Activated T-helper 17 cell treated with anti-CD3 and anti-CD28 coated beads, Interleukin-2, amount 50 U/mL, for 72 hours (primary cell): Measurements from ENCODE around the gene SERPINE1. TPM values are rescaled to one million over a fixed set of nuclear protein-coding genes. Genes with fewer than 3 reads are reported as not detected.

Source experiments
- ATAC-seq: fragments of 150-1000 bp; cut with Tn5 transposase; replicated peaks from 2 replicates; pipeline ENCODE4 v1.10.0; 2021; ENCODE audit warnings: mild to moderate bottlenecking, moderate library complexity
- H3K27ac Mint-ChIP-seq: one replicate; pipeline ENCODE4 v1.8.0; 2022; ENCODE audit warnings: mixed read lengths
- H3K27me3 Mint-ChIP-seq: one replicate; pipeline ENCODE4 v1.8.0; 2022; ENCODE audit warnings: mixed read lengths
- H3K36me3 Mint-ChIP-seq: one replicate; pipeline ENCODE4 v1.8.0; 2022; ENCODE audit warnings: low read depth, mild to moderate bottlenecking, mixed read lengths
- H3K4me1 Mint-ChIP-seq: one replicate; pipeline ENCODE4 v1.8.0; 2022; ENCODE audit warnings: mixed read lengths
- H3K4me3 Mint-ChIP-seq: one replicate; pipeline ENCODE4 v1.8.0; 2022; ENCODE audit warnings: mild to moderate bottlenecking, mixed read lengths
- H3K9me3 Mint-ChIP-seq: one replicate; pipeline ENCODE4 v1.8.0; 2022; ENCODE audit warnings: mixed read lengths
- total RNA-seq, 2 donors: library from RNA; stranded (reverse); gene quantifications; one replicate each; pipeline ENCODE4 v1.2.3, GENCODE V29; 2022

SERPINE1 gene
- total RNA-seq, 2 donors from 2014 or later = 0.30 to 4.5 TPM

DNA sequence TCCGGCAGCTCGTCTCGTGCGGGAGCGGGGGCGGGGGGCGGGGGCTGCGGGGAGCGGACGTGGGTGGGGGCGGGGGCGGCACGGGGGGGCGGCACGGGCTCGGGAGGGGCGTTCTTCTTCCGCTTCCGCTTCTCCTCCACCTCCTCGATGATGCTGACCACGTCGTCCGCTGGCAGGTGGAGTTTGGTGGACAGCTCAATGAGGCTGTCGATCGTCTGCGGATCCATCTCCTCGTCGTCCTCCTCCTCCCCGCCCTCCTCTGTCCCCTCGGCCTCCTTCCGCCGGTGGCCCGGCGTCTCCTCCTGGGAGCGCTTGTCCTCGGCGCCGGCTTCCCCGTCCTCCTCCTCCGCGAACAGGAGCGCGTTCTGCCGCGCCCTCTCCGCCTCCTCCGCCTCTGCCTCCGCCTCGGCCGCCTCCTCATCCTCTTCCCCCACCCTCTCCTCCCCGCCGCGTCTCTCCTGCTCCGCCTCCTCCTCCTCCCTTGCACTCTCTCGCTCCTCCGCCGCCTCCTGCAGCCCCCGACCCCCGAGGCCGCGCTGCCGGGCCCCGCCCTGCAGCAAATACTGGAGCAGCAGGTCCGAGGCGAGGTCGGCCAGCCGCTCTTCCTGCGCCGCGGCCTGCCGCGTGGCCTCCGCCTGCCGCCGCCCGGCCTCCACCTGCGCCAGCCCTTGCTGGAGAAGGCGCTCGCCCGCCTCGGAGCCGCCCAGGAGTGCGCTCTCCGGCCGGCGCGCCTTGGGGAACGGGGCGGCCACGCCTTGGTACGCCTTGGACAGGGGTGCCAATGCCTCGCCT lies 36.6 kb downstream of the SERPINE1 start:
- H3K9me3 Mint-ChIP-seq = no peaks in the 10 kb centered on the region
- no peak overlapping the region for H3K27ac Mint-ChIP-seq
- peaks cover 23% of the 10 kb centered on the region for H3K4me1 Mint-ChIP-seq
- H3K27me3 Mint-ChIP-seq = peaks cover 29% of the 10 kb centered on the region
- peaks cover 50% of the 10 kb centered on the region for H3K36me3 Mint-ChIP-seq
- ATAC-seq = peak; percentile 3
- H3K4me3 Mint-ChIP-seq = peak overlapping the region; percentile 65

DNA sequence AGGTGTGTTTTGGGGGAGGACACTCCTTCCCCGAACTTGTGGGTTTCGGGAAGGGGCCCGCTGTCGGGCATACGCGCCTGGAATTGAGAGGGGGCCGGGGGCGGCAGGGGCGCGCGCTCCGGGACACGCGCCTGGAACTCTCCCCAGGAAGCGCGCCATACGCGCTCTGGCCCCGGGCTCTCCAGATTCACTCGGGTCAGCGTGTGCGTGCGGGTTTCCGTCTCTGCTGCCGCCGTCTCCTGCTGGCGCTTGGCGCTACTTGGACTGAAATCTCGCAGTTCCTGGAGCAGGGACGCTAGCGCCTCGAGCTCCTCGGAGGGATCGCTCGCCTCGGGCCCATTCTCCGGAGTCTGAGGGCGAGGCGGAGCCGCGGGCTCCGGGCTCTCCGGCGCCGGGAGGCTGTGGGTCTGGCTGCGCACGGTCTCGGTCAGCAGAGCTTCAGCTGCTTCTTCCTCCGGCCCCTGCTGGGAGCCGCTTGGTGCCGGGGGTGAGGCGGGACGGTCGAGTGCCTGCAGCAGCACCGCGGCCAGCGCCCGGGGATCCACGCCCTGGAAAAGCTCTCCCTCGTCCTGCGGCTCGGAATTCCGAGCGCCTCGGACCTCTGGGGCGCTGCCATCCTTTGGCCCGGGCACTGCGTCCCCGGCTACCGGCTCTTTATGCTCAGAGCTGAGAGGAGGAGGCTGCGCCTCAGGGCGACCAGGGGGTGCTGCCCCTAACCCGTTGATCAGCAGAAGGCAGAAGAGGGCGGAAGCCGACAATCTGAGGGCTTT lies 37.4 kb downstream of the SERPINE1 start:
- Mint-ChIP-seq H3K4me3 (peak overlapping the region; percentile 91), H3K9me3 (no peaks in the 10 kb centered on the region), H3K27me3 (peaks cover 34% of the 10 kb centered on the region), H3K4me1 (peaks cover 28% of the 10 kb centered on the region), H3K36me3 (peaks cover 42% of the 10 kb centered on the region), H3K27ac (no peak overlapping the region)
- ATAC-seq = no peak

DNA sequence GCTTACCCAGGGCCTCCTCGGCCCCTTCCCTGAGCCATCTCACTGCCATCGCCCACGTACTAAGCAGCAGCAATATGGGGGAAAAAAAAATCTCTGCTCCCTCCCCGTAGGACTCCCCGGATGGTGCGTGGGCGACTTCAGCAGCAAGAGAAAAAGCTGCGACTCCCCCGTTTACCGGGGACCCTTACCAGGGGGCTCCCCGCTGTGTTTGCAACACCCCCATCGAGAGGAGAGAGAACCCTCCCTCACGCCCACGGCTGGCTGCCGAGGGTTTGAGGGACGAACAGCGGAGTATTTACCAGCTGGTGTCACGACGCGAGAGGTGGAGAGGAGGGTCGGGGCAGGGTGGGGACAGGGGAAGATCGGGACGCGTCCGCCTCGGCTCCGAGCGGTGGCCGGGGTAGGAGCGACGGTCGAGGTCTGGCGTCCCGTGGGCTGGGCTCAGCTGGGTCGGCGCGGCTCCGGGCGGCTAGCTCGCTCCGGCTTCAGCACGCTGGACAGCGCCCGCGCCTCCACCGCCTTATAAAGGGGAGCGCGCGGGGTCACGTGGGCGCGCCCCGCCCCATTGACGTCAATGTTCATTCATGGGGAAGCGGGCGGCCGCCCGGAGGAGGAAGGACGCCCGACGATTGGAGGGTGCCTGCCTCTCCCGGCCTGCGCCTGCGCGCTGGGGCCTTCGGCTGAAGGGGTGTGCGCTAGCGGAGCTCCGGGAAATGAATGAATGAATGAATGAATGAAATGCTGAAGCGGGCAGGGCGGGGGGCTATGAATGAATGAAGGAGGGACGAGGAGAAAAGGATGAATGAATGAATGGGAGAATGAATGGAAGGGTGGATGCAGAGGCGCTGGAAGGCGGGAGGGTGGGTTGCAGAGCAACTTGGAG lies 38.4 kb downstream of the SERPINE1 start, which contains the start of gene VGF:
TSS of gene VGF (minus strand) at position 495 of the 883 bp plus-strand sequence. CDS start 726 bp downstream, outside the sequence.
- Mint-ChIP-seq H3K4me3 (peak within 1 kb of the TSS; percentile 91), H3K27ac (peak within 1 kb of the TSS; percentile 38), H3K27me3 (peaks cover 40% of the 10 kb centered on the region), H3K4me1 (peaks cover 35% of the 10 kb centered on the region), H3K9me3 (no peaks in the 10 kb centered on the region), H3K36me3 (peaks cover 31% of the 10 kb centered on the region)
- peak; percentile 92 for ATAC-seq

DNA sequence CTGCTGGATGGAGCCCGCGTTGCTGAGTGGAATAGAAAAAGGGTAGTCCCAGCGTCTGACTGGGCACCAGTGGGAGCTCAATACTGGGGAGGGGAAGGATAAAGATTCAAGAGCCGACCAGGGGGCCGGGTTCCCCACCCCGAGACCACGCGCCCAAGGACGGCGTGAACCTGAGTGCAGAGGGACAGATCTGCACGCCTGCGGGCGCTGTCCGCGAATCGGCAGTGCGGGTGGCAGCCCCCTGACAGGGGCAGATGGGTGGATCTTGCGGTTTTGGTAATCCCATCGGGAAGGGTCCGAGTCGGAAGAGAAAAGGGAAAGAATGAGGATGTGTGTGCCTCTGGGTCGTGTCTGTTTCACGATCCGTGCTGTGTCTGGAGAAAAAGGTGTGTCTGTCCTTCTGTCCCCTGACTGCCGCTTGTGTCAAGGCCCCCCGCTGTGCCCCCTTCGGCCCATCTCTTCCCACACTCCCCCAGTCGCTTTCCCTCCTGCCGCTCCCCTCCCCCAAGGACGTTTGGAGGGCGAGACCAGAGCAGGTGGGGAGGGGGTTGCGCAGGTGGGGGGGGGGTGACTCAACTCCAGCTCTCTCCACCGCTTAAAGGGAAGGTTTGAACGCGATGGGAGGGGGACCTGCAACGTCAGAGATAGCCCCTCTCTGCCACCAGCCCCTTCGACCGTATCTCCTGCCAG lies 39.2 kb downstream of the SERPINE1 start:
- H3K36me3 Mint-ChIP-seq = peaks cover 23% of the 10 kb centered on the region
- no peak for ATAC-seq

DNA sequence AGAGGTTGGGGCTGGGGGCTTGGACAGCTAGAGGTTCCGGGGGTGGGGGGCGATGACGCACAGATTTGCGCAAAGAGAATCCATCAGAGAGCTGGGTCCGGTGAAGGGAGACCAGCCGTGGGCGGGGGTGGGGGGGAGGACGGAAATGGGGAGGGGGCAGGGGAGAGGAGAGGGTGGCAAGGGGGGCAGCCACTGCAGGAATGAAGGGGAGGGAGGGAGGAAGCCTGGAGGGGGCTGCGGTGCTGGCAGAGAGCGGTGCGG lies 39.7 kb downstream of the SERPINE1 start:
- Mint-ChIP-seq H3K4me3 (peak overlapping the region; percentile 91), H3K27me3 (peaks cover 48% of the 10 kb centered on the region), H3K9me3 (no peaks in the 10 kb centered on the region), H3K4me1 (peaks cover 46% of the 10 kb centered on the region), H3K36me3 (peaks cover 19% of the 10 kb centered on the region), H3K27ac (no peak overlapping the region)
- ATAC-seq = no peak

More for the DNA sequence above, 39.2 kb downstream of the SERPINE1 start:
- H3K4me3 Mint-ChIP-seq = peak overlapping the region; percentile 91
- H3K27me3 Mint-ChIP-seq = peaks cover 48% of the 10 kb centered on the region
- peaks cover 42% of the 10 kb centered on the region for H3K4me1 Mint-ChIP-seq
- H3K9me3 Mint-ChIP-seq = no peaks in the 10 kb centered on the region
- H3K27ac Mint-ChIP-seq = peak overlapping the region; percentile 38

DNA sequence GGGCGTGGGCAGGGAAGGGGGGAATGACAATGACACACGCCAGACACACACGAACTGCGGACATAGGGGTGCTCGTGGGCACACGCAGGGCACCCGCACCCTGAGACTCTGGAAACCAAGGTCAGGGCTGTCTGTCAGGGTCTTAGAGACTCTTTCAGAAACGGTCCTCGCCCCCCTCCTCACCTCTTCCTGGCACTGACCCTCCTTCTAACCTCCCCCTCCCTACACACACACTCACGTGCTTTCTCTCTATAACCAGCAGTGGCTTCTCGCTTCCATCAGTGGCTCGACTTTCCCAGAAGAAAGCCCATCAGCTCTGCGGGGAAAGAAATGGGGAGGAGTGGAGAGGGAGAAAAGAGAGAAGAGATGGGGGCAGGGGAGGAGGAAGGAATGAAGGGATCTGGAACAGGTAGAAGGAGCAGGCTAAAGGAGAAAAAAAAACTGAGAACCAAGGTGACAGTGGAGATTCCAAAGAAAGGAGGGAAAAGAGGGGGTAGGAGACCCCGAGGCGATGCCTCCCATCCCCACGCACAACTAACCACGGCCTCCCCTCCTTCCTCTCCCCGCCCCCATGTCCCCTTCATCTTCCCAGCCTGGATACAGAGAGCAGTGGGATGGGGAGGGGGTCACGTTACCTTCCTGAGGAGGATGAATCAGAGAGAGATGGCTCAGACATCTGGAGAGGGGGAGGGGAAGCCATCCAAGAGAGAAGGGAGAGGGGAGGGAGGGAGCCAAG lies 40.2 kb downstream of the SERPINE1 start:
- Mint-ChIP-seq H3K36me3 (peaks cover 16% of the 10 kb centered on the region), H3K27me3 (peaks cover 52% of the 10 kb centered on the region), H3K4me3 (peak overlapping the region; percentile 91), H3K4me1 (peaks cover 50% of the 10 kb centered on the region), H3K27ac (no peak overlapping the region), H3K9me3 (no peaks in the 10 kb centered on the region)
- no peak for ATAC-seq

DNA sequence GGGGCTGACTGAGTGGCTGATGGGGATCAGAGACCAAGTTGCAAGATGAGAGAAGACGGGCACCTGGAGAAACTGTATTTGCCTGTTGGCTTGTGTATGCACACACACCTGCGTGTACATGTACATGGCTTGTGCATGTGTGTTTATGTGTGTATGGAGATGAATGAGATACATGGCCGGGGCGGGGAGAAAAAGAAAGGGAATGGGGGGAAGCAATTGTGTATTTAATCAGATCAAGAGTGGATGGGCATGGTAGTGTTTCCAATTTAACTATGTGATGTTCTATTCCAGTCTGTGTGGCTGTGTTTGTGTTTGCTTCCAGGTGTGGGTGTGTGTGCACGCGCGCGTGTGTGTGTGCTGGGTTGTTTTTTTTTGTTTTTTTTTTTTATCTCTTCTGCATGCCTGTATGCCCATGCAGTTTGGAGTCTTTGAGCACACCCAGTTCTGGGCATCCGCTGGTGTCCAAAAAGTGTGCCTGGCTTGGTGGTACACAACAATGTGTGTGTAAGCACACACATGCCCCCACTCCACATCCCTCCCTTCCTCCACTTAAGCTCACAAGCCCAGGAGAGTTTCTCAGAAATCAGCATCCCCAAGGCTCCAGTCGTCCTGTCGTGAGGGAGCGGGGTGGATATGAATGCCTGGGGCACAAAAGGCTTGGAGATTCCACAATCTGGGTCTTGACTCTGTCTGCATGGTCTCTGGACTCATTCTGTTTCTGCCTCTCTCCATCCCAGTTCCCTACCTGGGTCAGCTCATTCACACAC lies 40.9 kb downstream of the SERPINE1 start:
- Mint-ChIP-seq H3K27ac (no peak overlapping the region), H3K36me3 (peaks cover 11% of the 10 kb centered on the region), H3K27me3 (peaks cover 54% of the 10 kb centered on the region), H3K9me3 (no peaks in the 10 kb centered on the region), H3K4me3 (peak overlapping the region; percentile 91), H3K4me1 (peaks cover 50% of the 10 kb centered on the region)
- no peak for ATAC-seq

DNA sequence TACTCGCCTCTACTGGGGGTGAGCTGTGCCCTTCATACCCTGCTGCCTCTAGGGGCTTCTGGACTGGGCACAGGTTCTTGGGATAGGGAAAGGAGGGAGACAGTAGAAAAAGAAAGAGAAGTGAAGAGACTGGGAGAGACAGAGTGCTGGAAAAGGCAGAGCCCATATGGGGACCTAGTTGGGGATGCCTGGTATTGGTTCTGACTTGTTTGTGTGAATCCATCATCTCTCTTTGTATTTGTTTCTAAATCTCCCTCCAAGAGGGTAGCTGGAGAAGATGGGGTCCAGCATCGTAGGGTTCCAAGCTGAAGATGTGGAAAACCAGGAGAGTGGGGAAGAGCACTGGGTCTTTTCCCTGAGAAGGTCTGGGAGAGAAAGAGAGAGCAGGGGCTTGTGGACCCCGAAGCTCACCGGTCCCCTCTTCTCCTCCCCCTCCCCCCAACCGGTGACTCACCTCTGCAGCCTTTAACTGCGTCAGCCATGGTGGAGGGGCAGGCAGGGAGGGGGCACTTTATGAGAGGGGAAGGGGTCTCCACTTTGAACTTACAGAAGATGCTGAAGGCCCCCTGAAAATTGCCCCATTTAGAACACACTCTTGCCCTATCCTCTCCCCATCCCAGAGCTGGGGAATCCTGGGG lies 41.6 kb downstream of the SERPINE1 start:
- H3K4me1 Mint-ChIP-seq = peaks cover 50% of the 10 kb centered on the region
- H3K36me3 Mint-ChIP-seq = peaks cover 11% of the 10 kb centered on the region
- no peak for ATAC-seq
- no peaks in the 10 kb centered on the region for H3K9me3 Mint-ChIP-seq
- peak overlapping the region; percentile 54 for H3K4me3 Mint-ChIP-seq
- peaks cover 56% of the 10 kb centered on the region for H3K27me3 Mint-ChIP-seq
- H3K27ac Mint-ChIP-seq = no peak overlapping the region

DNA sequence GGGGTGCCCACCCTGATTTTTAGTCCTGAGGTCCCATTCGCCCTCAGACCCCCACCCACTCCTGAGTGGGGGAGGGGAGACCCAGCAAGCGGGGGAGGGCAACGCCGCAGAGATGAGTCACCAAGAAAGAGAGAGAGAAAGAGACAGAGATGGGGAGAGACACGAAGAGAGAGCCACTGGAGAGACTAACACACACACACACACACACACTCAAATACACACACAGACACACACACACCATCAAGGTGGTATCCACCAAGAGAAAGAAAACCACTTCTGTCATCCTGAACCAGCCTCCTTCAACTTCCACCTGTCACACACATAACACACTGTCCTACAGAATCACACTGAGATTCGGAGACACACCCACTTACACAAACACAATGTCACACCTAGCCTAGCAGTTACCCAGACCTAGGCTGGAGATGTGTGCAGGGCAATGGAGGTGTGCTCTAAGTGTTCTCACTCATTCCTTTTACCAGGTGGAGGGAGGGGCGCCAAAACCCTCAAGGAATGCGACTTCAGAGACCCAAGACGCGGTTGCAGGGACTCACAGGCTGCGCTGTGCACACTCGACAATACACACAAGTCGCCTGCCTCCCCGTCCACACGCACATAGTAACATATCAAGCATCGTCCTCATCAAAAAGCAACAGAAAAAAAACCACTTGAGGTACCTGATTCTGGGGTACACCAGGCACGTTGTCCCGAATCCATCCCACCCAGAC lies 42.4 kb downstream of the SERPINE1 start:
- Mint-ChIP-seq H3K27me3 (peaks cover 61% of the 10 kb centered on the region), H3K27ac (peak overlapping the region; percentile 1), H3K9me3 (no peaks in the 10 kb centered on the region), H3K4me1 (peaks cover 54% of the 10 kb centered on the region), H3K36me3 (peaks cover 11% of the 10 kb centered on the region), H3K4me3 (peak overlapping the region; percentile 54)
- no peak for ATAC-seq

DNA sequence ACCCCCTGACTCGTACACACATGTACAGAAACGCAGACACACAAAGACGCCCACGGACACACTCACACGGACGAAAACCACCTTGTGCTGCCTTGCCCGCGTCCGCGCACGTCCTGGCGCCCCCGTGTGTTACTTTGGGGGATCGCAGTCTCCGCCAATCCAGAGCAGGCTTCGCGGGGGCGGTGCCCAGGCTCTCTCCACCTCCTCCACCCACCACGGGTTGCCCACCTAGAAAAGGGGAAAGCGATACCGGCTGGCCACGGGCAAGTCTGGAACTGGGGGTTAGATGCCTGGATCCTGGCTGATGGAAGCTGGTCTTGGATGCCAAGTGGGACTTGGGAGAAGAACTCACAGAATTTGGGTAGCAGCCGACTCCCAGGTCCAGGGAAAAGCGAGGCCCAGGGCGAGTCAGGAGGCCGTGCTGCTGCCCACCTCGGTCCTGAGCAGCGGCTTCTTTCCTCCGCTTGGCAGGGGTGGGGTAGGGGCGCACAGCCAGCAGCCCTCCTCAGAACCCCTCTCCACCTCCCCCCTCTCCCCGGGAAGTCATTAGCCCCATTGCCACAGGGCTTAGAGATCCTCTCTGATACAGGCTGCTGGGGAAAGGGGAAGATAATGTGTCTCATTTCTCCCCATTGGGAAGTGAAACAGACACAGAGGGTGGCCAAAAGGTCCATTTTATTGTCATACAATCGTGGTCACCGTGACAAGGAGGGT lies 43.1 kb downstream of the SERPINE1 start:
- no peaks in the 10 kb centered on the region for H3K9me3 Mint-ChIP-seq
- peak overlapping the region; percentile 60 for H3K4me3 Mint-ChIP-seq
- H3K27ac Mint-ChIP-seq = no peak overlapping the region
- peaks cover 54% of the 10 kb centered on the region for H3K4me1 Mint-ChIP-seq
- H3K36me3 Mint-ChIP-seq = peaks cover 9% of the 10 kb centered on the region
- ATAC-seq = peak; percentile 37
- H3K27me3 Mint-ChIP-seq = peaks cover 64% of the 10 kb centered on the region

DNA sequence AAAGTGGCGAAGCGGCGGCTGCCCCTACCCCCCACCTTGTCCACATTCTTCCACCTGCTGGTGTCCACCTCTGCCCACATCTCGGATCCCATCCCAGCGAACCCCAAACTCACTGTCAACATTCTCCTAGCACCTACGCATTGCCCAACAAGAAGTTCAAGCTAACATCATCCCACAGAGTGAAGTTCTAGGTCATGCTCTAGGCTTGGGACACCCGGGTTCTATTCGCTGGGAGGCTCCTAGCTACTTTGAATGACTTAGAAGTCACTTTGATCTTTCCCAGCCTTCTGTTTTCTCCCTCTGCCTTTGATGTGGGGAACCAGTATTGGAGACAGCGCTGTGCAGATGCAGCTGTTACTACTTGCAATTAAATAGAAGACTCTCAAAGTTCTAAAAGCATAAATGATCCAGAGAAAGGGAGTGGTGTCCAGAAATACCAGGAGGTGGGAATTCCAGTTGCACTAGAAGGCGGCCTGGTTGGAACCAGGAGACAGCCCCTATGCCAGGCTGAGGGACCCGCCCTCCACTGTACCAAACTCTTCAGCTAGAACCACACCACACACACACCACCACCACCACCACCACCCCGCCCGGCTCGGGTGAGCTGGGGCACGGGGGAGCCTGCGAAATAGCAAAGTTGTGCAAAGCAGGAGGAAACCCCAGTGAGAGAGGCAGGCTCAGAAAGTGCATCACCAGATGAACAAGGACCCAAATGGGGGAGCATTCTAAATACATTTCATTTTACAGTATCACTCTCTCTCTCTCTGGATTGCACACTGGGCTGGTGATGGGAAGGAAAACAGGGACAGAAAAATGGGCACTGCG lies 43.9 kb downstream of the SERPINE1 start:
- Mint-ChIP-seq H3K27me3 (peaks cover 68% of the 10 kb centered on the region), H3K27ac (no peak overlapping the region), H3K36me3 (peaks cover under 1% of the 10 kb centered on the region), H3K4me3 (peak overlapping the region; percentile 60), H3K4me1 (peaks cover 50% of the 10 kb centered on the region), H3K9me3 (no peaks in the 10 kb centered on the region)
- no peak for ATAC-seq
